ENCODE measurements around the gene TCAIM. TPM values are rescaled to one million over a fixed set of nuclear protein-coding genes. Genes with fewer than 3 reads are reported as not detected.

TCAIM gene
- total RNA-seq, 1 experiment from 2014 or later = 19.5 TPM

GRCh38 chr3:44419116-44419922 lies 80.8 kb downstream of the TCAIM start:
- CTCF ChIA-PET = no interaction called here
- no TSS peak for BruUV-seq (replicated peaks)

More at GRCh38 chr3:44419116-44419922, 80.8 kb downstream of the TCAIM start:
- no peaks in the 10 kb centered on the region for H3K4me1 ChIP-seq (ENCODE audit: control insufficient read depth, insufficient read depth, low read length)
- H3K27ac ChIP-seq (ENCODE audit: low read length) = no peak overlapping the region
- H3K36me3 ChIP-seq (ENCODE audit: control insufficient read depth, insufficient read depth, low read length) = no peaks in the 10 kb centered on the region
- H3K27me3 ChIP-seq (ENCODE audit: control insufficient read depth, insufficient read depth, low read length) = no peaks in the 10 kb centered on the region
- ATAC-seq = no peak
- no peak for DNase-seq (ENCODE audit: low read depth, low spot score)
- TF ChIP-seq TCF7L2 (IDR thresholded peaks at IDR 0.05; ENCODE audit: low read depth, low read length) (no peak), SIN3A (IDR thresholded peaks at IDR 0.05; ENCODE audit: borderline replicate concordance, insufficient read depth, low read depth, low read length) (no peak), CTCF (IDR thresholded peaks at IDR 0.05) (no peak), POLR2AphosphoS5 (IDR thresholded peaks at IDR 0.05; ENCODE audit: low read depth, low read length) (no peak), REST (IDR thresholded peaks at IDR 0.05; ENCODE audit: insufficient read depth in 1 of 2, low read depth in 2 of 2, low read length in 1 of 2) (no peak)
- intact Hi-C loops (cut with micrococcal nuclease; ENCODE audit: unreplicated experiment) (no loop called here), in situ Hi-C loops (cut with HindIII; ENCODE audit: low pct_unique_long_range_greater_than_20kb, low sequenced_read_pairs) (no loop called here)
- H3K9me3 ChIP-seq (ENCODE audit: control insufficient read depth, insufficient read depth, low read depth, low read length) = no peaks in the 10 kb centered on the region
- H3K4me3 ChIP-seq (ENCODE audit: low read depth in 2 of 2, low read length in 2 of 2) = no peak overlapping the region
- POLR2A ChIA-PET = no interaction called here
